HG03460 (cell line): ENCODE data around the gene SFTA2.
"Not testable (repeated sequence)": the region's sequence is repeated elsewhere in the genome, so short reads cannot be mapped to it uniquely, and the experiment has no call there.

Experiments used
- ATAC-seq: cut with Tn5 transposase; IDR thresholded peaks from one replicate; pipeline ENCODE4 v1.9.1; 2021; ENCODE audit not compliant: unreplicated experiment

Gene SFTA2

GRCh38 chr6:30931969-30932645 lies at the start of gene SFTA2:
SFTA2 (minus strand) TSS chr6:30932170; CDS start chr6:30932096, 74 bp downstream.
- no peak for ATAC-seq

GRCh38 chr6:30979690-30980089 lies 47.7 kb upstream of the SFTA2 start:
- no peak for ATAC-seq

- ATAC-seq = no peak
Observed at GRCh38 chr6:30979141-30979540, 47.2 kb upstream of the SFTA2 start.

- ATAC-seq = no peak
Observed at GRCh38 chr6:30974490-30975252, 42.7 kb upstream of the SFTA2 start.

- no peak for ATAC-seq
Observed at GRCh38 chr6:30972816-30973215, 40.8 kb upstream of the SFTA2 start.

- ATAC-seq = no peak
Observed at GRCh38 chr6:30970946-30971345, 39.0 kb upstream of the SFTA2 start.

- ATAC-seq = not testable (repeated sequence)
Observed at GRCh38 chr6:30969171-30969570, 37.2 kb upstream of the SFTA2 start.

- ATAC-seq = no peak
Observed at GRCh38 chr6:30966154-30966553, 34.2 kb upstream of the SFTA2 start.

- no peak for ATAC-seq
Observed at GRCh38 chr6:30965140-30965601, 33.2 kb upstream of the SFTA2 start.

- no peak for ATAC-seq
Observed at GRCh38 chr6:30964075-30964474, 32.1 kb upstream of the SFTA2 start.

- no peak for ATAC-seq
Observed at GRCh38 chr6:30963641-30964040, 31.7 kb upstream of the SFTA2 start.

- no peak for ATAC-seq
Observed at GRCh38 chr6:30962716-30963115, 30.7 kb upstream of the SFTA2 start.

- no peak for ATAC-seq
Observed at GRCh38 chr6:30960907-30961673, 29.1 kb upstream of the SFTA2 start.

GRCh38 chr6:30957716-30958115 lies 25.7 kb upstream of the SFTA2 start:
- ATAC-seq = no peak

- ATAC-seq = no peak
Observed at GRCh38 chr6:30955367-30956042, 23.5 kb upstream of the SFTA2 start.

GRCh38 chr6:30954631-30955366 lies 22.8 kb upstream of the SFTA2 start:
- ATAC-seq = no peak

GRCh38 chr6:30951907-30952469 lies 20.0 kb upstream of the SFTA2 start:
- no peak for ATAC-seq

GRCh38 chr6:30948811-30949210 lies 16.8 kb upstream of the SFTA2 start:
- no peak for ATAC-seq

GRCh38 chr6:30947231-30947630 lies 15.3 kb upstream of the SFTA2 start:
- no peak for ATAC-seq

- ATAC-seq = no peak
Observed at GRCh38 chr6:30945281-30945680, 13.3 kb upstream of the SFTA2 start.
